ENCODE results near the gene F13A1. TPM values are rescaled to one million over a fixed set of nuclear protein-coding genes. Genes with fewer than 3 reads are reported as not detected.

The F13A1 gene
- total RNA-seq, 1 donor from 2014 or later = 2.8 TPM

GRCh38 chr6:6362056-6362840 lies 41.8 kb upstream of the F13A1 start:
- Mint-ChIP-seq H3K27ac (ENCODE audit: unreplicated experiment) (no peak overlapping the region), H3K27me3 (ENCODE audit: unreplicated experiment) (peaks cover 15% of the 10 kb centered on the region), H3K36me3 (ENCODE audit: unreplicated experiment) (no peaks in the 10 kb centered on the region), H3K4me1 (ENCODE audit: unreplicated experiment) (no peaks in the 10 kb centered on the region), H3K4me3 (ENCODE audit: unreplicated experiment) (no peak overlapping the region), H3K9me3 (ENCODE audit: unreplicated experiment) (no peaks in the 10 kb centered on the region)
- no peak for TF ChIP-seq CTCF (IDR thresholded peaks at IDR 0.05)
- DNase-seq (ENCODE audit: extremely low spot score, unreplicated experiment) = no peak

DNA sequence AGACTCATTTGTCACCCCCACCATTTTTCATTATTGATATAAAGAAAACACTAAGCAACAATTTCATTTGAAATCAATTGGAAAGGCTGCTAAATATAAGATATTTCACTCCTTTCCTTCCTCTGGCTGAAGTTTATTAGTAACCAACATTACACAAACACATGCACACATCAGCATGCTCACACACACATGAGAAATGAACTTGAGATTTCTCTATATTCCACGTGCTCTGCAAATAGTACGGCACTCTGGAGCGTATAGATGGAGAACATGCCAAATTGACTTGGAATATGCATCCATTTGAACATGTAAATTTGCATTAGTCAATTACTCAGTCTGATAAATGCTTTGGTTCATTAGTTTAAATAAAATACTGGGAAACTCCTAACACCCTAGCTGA lies 37.1 kb upstream of the F13A1 start:
- no peak for TF ChIP-seq CTCF (IDR thresholded peaks at IDR 0.05)
- Mint-ChIP-seq H3K36me3 (ENCODE audit: unreplicated experiment) (no peaks in the 10 kb centered on the region), H3K4me1 (ENCODE audit: unreplicated experiment) (no peaks in the 10 kb centered on the region), H3K27ac (ENCODE audit: unreplicated experiment) (no peak overlapping the region), H3K4me3 (ENCODE audit: unreplicated experiment) (no peak overlapping the region), H3K27me3 (ENCODE audit: unreplicated experiment) (peaks cover 24% of the 10 kb centered on the region), H3K9me3 (ENCODE audit: unreplicated experiment) (no peaks in the 10 kb centered on the region)
- DNase-seq (ENCODE audit: extremely low spot score, unreplicated experiment) = no peak

DNA sequence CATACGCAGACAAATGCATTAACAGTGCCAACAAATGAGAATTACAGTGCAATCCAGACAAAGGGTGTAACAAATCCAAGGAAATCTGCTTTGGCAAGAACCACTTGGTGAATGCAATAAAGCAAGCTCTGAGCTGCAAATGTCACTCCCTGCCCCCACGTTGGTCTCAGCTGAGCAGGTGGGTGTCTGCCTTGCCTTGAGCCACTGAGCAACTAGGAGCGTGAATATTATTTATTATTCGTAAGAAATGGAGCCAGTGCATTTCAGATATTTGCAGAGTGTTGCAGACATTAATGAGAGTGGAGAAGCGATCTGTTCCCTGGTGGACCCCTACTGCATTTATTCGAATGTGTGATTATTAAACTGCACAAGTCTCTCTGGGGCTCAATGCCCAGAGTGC lies 36.6 kb upstream of the F13A1 start:
- Mint-ChIP-seq H3K4me1 (ENCODE audit: unreplicated experiment) (no peaks in the 10 kb centered on the region), H3K27me3 (ENCODE audit: unreplicated experiment) (peaks cover 24% of the 10 kb centered on the region)

DNA sequence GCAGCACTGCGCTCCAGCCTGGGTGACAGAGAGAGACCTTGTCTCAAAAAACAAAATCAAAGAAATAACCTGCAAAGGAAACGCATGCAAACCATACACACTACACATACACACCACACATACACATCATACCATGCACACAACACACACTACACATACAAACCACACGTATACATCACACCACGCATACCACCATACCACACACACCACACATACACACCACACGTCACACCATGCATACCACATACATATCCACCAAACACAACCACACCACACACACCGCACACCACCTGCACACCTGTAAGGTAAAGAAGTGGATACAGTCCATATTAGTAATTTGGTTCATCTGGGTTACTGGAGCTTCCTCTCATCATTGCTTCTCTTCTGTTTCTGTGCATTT lies 32.3 kb upstream of the F13A1 start:
- H3K9me3 Mint-ChIP-seq (ENCODE audit: unreplicated experiment) = no peaks in the 10 kb centered on the region
- peaks cover 34% of the 10 kb centered on the region for H3K27me3 Mint-ChIP-seq (ENCODE audit: unreplicated experiment)
- TF ChIP-seq CTCF (IDR thresholded peaks at IDR 0.05) = no peak
- no peak for DNase-seq (ENCODE audit: extremely low spot score, unreplicated experiment)
- H3K4me1 Mint-ChIP-seq (ENCODE audit: unreplicated experiment) = no peaks in the 10 kb centered on the region
- no peak overlapping the region for H3K4me3 Mint-ChIP-seq (ENCODE audit: unreplicated experiment)
- no peak overlapping the region for H3K27ac Mint-ChIP-seq (ENCODE audit: unreplicated experiment)
- H3K36me3 Mint-ChIP-seq (ENCODE audit: unreplicated experiment) = no peaks in the 10 kb centered on the region

More for the DNA sequence above, 36.6 kb upstream of the F13A1 start:
- Mint-ChIP-seq H3K4me3 (ENCODE audit: unreplicated experiment) (no peak overlapping the region), H3K27ac (ENCODE audit: unreplicated experiment) (no peak overlapping the region), H3K9me3 (ENCODE audit: unreplicated experiment) (no peaks in the 10 kb centered on the region), H3K36me3 (ENCODE audit: unreplicated experiment) (no peaks in the 10 kb centered on the region)
- no peak for DNase-seq (ENCODE audit: extremely low spot score, unreplicated experiment)
- TF ChIP-seq CTCF (IDR thresholded peaks at IDR 0.05) = no peak

DNA sequence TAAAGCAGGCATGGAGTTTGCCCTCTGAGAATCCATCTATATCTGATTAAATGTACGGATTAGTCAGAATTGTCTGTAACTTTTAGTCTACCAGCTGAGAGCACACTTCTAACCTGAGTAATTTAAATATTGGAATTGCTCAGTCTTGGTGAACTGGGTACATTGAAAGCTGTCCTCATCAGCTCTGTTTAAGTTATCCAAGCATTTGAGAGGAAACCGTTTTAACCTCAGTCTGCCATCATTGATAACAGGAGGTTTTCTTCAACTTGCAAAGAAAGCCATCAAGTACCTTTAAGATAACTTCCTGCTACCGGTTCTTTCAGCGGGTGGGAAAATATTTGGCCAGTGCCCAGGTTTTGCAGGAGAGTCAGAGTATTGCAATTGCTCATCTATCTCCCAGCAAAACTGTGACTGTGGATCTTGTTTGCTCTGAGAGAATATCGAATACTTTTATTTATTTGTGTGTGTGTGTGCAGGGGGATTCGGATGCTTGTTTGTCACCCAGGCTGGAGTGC lies 31.1 kb upstream of the F13A1 start:
- no peaks in the 10 kb centered on the region for H3K36me3 Mint-ChIP-seq (ENCODE audit: unreplicated experiment)

More for the DNA sequence above, 31.1 kb upstream of the F13A1 start:
- TF ChIP-seq CTCF (IDR thresholded peaks at IDR 0.05) = no peak
- DNase-seq (ENCODE audit: extremely low spot score, unreplicated experiment) = no peak
- no peak overlapping the region for H3K4me3 Mint-ChIP-seq (ENCODE audit: unreplicated experiment)
- H3K9me3 Mint-ChIP-seq (ENCODE audit: unreplicated experiment) = no peaks in the 10 kb centered on the region
- no peaks in the 10 kb centered on the region for H3K4me1 Mint-ChIP-seq (ENCODE audit: unreplicated experiment)
- no peak overlapping the region for H3K27ac Mint-ChIP-seq (ENCODE audit: unreplicated experiment)
- peaks cover 25% of the 10 kb centered on the region for H3K27me3 Mint-ChIP-seq (ENCODE audit: unreplicated experiment)

Measured in osteocyte (in vitro differentiated cells).